ENCODE data around the gene MDFI.

Gene MDFI

DNA sequence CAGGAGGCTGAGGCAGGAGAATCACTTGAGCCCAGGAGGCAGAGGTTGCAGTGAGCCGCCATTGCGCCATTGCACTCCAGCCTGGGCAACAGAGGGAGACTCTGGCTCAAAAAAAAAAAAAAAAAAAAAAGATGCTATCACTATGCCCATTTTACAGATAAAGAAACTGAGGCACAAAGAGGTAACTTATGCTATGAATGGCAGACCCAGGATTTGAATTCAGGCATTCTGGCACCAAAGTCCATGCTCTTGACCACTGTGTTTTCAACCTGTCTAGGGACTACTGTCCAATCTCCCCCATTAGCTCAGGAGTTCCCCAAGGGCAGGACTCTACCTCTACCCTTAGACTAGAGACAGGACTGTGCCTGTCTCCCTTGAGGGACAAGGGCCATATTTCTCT, 9.1 kb upstream of the MDFI start:
- Histone ChIP-seq H3K4me1 (ENCODE audit: control insufficient read depth in 1 of 2, insufficient read depth in 1 of 2, low read depth in 1 of 2, low read length in 1 of 2) (no peaks in the 10 kb centered on the region), H3K9me3 (no peaks in the 10 kb centered on the region), H3K36me3 (no peaks in the 10 kb centered on the region), H3K4me3 (ENCODE audit: low read depth in 1 of 2, low read length in 1 of 2) (no peak overlapping the region), H3K27ac (no peak overlapping the region), H3K27me3 (peaks cover 13% of the 10 kb centered on the region)
- TF ChIP-seq, protein P1, sequence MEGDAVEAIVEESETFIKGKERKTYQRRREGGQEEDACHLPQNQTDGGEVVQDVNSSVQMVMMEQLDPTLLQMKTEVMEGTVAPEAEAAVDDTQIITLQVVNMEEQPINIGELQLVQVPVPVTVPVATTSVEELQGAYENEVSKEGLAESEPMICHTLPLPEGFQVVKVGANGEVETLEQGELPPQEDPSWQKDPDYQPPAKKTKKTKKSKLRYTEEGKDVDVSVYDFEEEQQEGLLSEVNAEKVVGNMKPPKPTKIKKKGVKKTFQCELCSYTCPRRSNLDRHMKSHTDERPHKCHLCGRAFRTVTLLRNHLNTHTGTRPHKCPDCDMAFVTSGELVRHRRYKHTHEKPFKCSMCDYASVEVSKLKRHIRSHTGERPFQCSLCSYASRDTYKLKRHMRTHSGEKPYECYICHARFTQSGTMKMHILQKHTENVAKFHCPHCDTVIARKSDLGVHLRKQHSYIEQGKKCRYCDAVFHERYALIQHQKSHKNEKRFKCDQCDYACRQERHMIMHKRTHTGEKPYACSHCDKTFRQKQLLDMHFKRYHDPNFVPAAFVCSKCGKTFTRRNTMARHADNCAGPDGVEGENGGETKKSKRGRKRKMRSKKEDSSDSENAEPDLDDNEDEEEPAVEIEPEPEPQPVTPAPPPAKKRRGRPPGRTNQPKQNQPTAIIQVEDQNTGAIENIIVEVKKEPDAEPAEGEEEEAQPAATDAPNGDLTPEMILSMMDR (IDR thresholded peaks at IDR 0.05), result no peak

DNA sequence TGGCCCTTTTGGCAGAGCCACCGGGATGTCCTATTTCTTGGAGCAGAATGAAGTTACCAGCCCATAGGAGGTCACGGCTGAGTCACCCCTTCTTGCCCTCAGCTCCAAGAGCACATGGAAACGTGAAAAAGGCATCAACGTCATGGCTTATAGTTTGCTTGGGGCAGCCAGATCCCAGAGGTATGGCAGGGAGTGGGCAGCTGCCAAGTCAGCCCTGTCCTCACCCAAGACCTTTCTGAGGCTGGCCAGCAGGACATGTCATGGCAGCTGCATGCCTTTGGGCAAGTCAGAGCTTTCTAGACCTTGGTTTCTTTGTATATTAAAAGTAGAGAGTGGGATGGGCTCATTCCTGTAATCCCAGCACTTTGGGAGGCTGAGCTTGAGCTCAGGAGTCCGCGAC, 8.2 kb upstream of the MDFI start:
- no peak overlapping the region for H3K4me3 ChIP-seq (ENCODE audit: low read depth in 1 of 2, low read length in 1 of 2)

DNA sequence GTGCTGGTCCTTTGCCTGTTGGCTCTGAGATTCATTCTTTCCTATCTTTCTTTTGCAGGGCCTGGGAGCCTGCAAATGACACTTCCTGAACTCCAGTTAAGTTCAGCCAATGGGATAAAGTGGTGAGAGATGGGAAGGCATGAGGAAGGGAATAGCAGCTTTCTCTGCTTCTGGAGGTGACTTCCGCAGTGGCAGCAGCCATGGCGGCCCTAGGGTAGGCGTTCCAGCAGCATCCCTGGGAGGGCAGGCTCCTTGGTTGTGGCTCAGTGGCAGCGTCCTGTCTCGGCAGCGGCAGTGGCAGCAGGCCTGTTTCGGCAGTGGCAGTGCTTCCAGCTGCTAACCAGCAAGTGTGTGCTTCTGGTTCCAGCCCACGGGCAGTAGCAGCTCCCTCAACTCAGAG, 7.3 kb upstream of the MDFI start:
- Histone ChIP-seq H3K27me3 (peaks cover 28% of the 10 kb centered on the region), H3K4me1 (ENCODE audit: control insufficient read depth in 1 of 2, insufficient read depth in 1 of 2, low read depth in 1 of 2, low read length in 1 of 2) (no peaks in the 10 kb centered on the region), H3K36me3 (no peaks in the 10 kb centered on the region), H3K4me3 (ENCODE audit: low read depth in 1 of 2, low read length in 1 of 2) (no peak overlapping the region), H3K27ac (no peak overlapping the region), H3K9me3 (no peaks in the 10 kb centered on the region)
- TF ChIP-seq, protein P1 (IDR thresholded peaks at IDR 0.05), result no peak

More for the DNA sequence above, 8.2 kb upstream of the MDFI start:
- Histone ChIP-seq H3K27me3 (peaks cover 19% of the 10 kb centered on the region), H3K36me3 (no peaks in the 10 kb centered on the region), H3K27ac (no peak overlapping the region), H3K9me3 (no peaks in the 10 kb centered on the region), H3K4me1 (ENCODE audit: control insufficient read depth in 1 of 2, insufficient read depth in 1 of 2, low read depth in 1 of 2, low read length in 1 of 2) (no peaks in the 10 kb centered on the region)
- TF ChIP-seq, protein P1 (IDR thresholded peaks at IDR 0.05), result no peak

DNA sequence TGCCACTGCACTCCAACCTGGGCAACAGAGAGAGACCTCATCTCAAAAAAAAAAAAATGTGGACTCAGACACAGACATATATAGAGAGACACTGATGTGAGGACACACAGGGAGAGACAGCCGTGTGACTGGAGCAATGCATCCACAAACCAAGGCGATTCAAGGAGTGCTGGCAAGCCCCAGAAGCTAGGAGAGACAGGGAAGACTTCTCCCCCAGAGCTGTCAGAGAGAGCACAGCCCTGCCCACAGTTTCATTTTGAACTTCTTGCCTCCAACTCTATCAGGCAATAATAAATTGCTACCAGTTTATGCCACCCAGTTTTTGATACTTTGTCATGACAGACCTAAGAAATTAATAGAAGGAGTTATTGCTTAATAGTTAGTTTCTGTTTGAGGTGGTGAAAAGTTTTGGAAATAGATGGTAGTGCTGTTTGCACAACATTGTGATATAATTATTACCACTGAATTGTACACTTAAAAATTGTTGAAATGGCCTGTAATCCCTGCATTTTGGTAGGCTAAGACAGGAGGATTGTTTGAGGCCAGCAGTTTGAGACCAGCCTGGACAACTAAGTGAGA, 5.1 kb upstream of the MDFI start:
- H3K27ac ChIP-seq, result no peak overlapping the region
- H3K9me3 ChIP-seq, result no peaks in the 10 kb centered on the region
- TF ChIP-seq, protein P1 (IDR thresholded peaks at IDR 0.05), result no peak
- no peaks in the 10 kb centered on the region for H3K36me3 ChIP-seq
- H3K27me3 ChIP-seq, result peaks cover 50% of the 10 kb centered on the region
- H3K4me3 ChIP-seq (ENCODE audit: low read depth in 1 of 2, low read length in 1 of 2), result no peak overlapping the region
- peaks cover 0 to 1% of the 10 kb centered on the region in 2 experiments for H3K4me1 ChIP-seq (ENCODE audit: control insufficient read depth in 1 of 2, insufficient read depth in 1 of 2, low read depth in 1 of 2, low read length in 1 of 2)

DNA sequence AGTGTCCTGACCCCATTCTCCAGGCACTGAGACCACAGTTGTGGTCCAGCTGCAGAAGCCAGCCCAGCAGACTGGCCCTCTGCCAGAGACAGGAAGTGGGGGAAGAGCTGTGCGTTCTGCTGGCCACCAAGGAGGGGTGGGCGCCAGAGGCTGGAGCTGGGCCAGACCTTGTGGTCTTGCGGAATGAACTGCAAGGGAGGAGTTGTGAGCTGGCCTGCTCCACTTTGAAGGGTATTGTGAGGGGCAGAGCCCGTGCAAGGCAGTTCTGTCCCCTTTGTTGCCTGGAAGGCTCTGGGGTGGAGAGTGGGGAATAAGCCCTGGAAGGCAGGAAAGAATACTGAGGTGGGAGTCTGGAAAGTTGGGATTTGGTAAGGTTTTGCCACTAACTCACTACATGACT, 3.6 kb upstream of the MDFI start:
- H3K27ac ChIP-seq, result no peak overlapping the region
- H3K27me3 ChIP-seq, result peaks cover 65% of the 10 kb centered on the region

More for the DNA sequence above, 3.6 kb upstream of the MDFI start:
- TF ChIP-seq, protein P1 (IDR thresholded peaks at IDR 0.05), result no peak
- Histone ChIP-seq H3K4me1 (ENCODE audit: control insufficient read depth in 1 of 2, insufficient read depth in 1 of 2, low read depth in 1 of 2, low read length in 1 of 2) (peaks cover 0 to 6% of the 10 kb centered on the region in 2 experiments), H3K36me3 (no peaks in the 10 kb centered on the region), H3K9me3 (no peaks in the 10 kb centered on the region), H3K4me3 (ENCODE audit: low read depth in 1 of 2, low read length in 1 of 2) (no peak overlapping the region)
